KOPT-K1 (cell line): ENCODE data around the gene PDIA5.

ENCODE experiments used
- H3K27ac ChIP-seq: fragments of 200-600 bp; sonication (generic); 2 replicates; pipeline ENCODE4 v1.5.1; 2016; ENCODE audit warnings: antibody characterized with exemption, mild to moderate bottlenecking, low read depth, low read length; ENCODE audit not compliant: poor library complexity, severe bottlenecking
- H3K36me3 ChIP-seq: fragments of 200-600 bp; sonication (generic); 2 replicates; pipeline ENCODE4 v1.5.1; 2017; ENCODE audit warnings: antibody characterized with exemption, mild to moderate bottlenecking, low read length, moderate library complexity; ENCODE audit not compliant: insufficient read depth
- H3K9me3 ChIP-seq: fragments of 200-600 bp; sonication (generic); 2 replicates; pipeline ENCODE4 v1.5.1; 2017; ENCODE audit warnings: antibody characterized with exemption, low read length, mild to moderate bottlenecking; ENCODE audit not compliant: insufficient read depth, poor library complexity, severe bottlenecking

PDIA5 gene

DNA sequence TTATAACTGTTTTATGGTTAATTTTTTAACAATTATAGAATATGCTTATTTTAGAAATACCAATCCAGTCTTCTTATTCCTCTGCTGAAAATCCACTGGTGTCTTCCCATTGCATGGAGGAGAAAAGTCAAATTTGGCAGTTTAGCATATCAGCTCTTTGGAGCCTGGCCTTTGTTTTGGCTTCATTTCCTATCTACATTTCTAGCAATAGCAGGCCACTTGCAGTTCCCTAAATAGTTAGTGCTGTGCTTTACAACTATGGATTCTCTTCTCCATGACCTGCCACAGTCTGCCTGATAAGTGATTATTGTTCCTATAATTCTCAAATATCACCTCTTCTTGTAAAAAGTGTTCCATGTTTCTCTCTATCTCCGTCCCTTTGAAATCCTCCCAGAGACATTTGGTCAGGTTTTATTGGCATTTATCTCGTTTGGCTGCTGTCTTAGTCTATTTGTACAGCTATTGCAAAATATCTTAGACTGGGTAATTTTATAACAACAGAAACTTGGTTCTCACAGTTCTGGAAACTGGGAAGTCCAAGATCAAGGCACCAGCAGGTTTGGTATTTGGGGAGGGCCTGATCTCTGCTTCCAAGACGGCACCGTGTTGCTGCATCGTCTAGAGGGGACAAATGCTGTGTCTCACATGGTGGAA, 126.8 kb downstream of the PDIA5 start:
- Histone ChIP-seq H3K9me3 (no peaks in the 10 kb centered on the region), H3K27ac (no peak overlapping the region), H3K36me3 (no peaks in the 10 kb centered on the region)

- Histone ChIP-seq H3K36me3 (no peaks in the 10 kb centered on the region), H3K9me3 (no peaks in the 10 kb centered on the region), H3K27ac (no peak overlapping the region)
Observed at GRCh38 chr3:123194552-123194951, 127.7 kb downstream of the PDIA5 start.

DNA sequence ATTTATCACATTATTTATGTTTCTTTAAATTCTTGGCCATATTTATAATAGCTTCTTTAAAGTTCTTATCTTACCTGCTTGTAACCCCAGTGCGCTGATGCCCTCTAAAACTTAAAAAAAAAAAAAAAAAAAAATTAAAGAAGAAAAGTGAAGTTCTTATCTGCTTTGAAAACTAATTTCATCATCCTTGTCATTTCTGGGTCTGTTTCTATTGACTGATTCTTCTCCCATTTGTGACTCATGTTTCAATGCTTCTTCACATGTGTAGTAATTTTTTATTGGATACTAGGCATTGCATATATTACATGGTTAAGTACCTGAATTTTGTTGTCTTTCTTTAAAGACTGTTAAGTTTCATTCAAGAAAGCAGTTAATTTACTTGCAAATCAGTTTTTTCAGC, 131.5 kb downstream of the PDIA5 start:
- H3K9me3 ChIP-seq = no peaks in the 10 kb centered on the region
- H3K36me3 ChIP-seq = no peaks in the 10 kb centered on the region
- H3K27ac ChIP-seq = no peak overlapping the region

DNA sequence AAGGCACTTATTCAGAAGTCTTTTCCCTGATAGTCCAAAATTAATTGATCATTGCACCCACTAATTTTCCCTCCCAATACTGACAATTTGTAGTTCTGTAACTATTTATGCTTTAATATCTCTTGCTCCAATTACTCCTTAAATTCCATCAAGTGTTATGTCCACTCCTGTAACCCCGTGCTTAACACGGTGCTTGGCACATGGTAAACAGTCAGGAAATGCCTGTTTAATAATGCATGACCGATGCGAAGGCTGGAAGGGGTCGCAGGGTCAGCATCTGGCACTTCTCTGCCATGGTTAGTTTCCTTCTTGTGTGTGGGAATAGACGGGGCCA, 134.4 kb downstream of the PDIA5 start:
- H3K36me3 ChIP-seq = no peaks in the 10 kb centered on the region
- H3K27ac ChIP-seq = peak overlapping the region; percentile 64
- H3K9me3 ChIP-seq = no peaks in the 10 kb centered on the region

DNA sequence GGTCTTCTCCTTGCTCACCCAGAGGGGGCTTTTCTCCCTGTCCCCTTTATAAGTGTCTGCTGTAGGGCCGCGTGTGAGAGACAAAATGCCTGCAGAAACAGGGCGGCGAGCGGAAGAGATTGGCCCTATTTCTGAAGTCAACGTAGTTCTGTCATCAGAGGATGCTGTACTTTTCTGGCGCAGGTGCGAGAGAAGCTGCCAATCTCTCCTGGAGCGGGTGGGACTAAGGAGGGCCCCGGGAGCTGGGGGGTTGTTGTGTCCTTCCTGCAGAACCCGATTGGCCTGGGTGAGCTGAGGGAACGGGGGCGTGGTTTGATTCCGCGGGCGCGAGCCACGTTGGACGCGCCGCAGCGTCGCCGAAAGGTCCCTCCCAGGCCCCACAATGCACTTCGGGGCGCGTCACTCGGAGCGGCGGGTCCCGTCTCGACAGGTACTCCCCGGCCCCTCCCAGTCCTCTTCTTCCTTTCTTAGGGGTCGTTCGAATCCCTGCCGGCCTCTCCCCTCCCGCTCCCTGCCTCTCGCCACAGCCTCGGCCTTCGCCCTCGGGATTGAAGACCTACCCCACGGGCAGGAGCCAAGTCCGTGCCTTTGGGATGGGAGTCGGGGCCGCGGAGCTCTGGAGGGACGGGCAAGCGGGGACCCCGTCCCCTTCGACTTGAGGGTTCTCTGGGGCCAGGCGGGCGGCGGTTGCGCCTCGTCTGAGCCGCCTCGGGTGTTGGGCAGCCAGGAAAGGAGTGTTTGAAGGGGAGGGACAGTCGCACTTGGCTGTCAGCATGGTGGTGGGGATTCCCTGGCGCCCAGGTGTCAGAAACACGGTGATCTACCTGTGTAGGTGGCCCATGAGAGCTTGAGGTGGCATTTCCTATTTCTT, 135.0 kb downstream of the PDIA5 start, which contains the start of gene SEC22A:
Gene SEC22A (plus strand): TSS at position 387 of the 871 bp plus-strand sequence. CDS start 7,275 bp downstream, outside the sequence.
- no peaks in the 10 kb centered on the region for H3K36me3 ChIP-seq
- H3K9me3 ChIP-seq = no peaks in the 10 kb centered on the region
- H3K27ac ChIP-seq = peak within 1 kb of the TSS; percentile 64

DNA sequence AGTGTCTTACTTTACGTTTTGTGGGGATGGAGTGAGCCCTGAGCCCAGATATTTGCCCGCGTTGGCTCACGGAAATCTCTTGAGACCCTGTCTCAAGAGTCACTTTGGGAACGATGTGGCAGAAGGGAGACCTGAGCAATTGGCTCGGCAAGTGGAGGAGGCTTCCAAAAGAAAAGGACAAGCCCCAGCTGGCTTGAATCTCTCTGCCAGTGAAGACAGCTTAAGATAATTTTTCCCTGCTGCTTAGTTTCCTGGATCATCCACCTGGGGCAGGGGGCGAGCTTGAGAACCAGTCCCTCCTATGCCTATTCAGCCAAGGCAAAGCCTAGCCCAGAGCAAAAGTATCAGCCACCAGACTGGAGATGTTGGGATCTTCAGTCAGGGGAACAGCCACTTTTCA, 135.6 kb downstream of the PDIA5 start:
- H3K27ac ChIP-seq = peak overlapping the region; percentile 62
- no peaks in the 10 kb centered on the region for H3K36me3 ChIP-seq
- no peaks in the 10 kb centered on the region for H3K9me3 ChIP-seq
